Parietal lobe (tissue), 1 donor: Measurements from ENCODE around the gene CELF6. TPM values are rescaled to one million over a fixed set of nuclear protein-coding genes. Genes with fewer than 3 reads are reported as not detected.

Experiments used
- total RNA-seq: library from RNA; depleted of rRNA; stranded (reverse); fragments of >200 nt; gene quantifications from one replicate; pipeline ENCODE4 v1.2.3, GENCODE V29; 2014

Gene CELF6
- 15.7 TPM for total RNA-seq

DNA sequence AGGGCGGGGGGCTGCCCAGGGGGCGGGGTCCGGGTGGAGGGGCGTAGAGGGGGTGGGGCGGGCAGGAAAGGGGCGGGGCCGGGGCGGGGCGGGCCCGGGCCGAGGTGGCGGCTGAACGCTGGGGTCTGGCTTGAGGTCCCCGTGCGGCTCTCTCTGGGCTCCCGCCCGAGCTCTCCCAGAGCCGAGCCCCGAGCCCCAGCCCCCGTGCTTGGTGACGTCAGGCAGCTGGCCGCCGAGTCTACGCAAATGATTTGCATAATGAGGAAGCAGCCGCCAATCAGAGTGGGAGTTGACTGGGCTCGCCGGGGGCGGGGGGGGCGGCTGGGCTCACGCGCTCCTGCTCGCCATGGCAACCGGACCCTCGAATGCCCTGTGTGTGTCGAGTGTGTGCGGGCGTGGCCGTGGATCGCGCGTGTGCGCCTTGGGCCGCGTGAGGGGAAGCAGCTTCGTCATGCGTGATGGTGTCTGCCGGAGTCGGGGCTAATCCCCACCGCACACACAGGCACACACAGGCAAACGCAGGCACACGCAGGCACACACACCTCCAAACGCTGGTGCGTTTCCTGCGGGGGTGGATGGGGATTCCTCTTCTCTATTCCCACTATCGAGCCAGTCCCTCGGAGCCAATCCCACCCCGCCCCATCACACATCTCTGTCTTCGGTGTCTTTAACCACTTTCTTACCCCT lies at the start of gene CELF6:
CELF6 (minus strand) TSS at position 173 of the 687 bp plus-strand sequence. CDS start 283 bp downstream, outside the sequence.

DNA sequence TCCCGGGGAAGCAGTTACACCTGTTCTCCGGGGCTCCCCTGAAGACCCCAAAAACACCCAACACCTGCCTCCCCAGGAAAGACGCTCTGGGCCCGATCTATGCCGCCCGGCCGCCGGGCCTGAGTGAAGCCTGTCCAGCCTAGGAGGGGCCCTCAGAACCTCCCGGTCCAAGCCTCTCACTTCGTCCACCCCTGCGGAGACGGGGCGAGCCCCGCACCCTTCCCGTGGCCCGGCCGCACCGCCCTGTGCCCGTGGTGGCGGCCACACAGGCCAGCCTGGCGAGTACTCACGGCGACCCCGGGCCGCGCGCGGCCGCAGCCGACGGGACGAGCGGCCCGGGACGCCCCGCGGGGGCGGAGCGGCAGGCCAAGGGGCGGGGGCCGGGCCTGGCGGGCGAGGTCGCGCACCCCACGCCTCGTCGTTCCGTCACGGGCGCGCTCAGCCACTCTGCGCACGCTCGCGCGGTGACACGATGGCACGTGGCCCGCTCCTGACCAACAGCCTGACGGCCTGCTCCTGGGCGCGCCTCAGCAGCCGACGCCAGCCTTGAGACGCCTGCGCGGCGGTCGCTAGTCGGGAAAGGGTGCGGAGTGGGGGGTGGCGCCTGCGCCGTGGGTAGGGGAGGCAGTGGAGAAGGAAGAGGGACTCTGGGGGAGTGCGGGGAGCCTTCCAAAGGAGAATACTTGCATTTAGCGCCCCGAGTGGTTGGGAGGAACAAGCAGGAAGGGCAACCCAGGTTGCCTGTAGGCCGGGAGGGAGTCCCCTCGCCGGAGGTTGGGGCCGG lies 47.6 kb downstream of the CELF6 start, which contains the start of gene PARP6:
PARP6 (minus strand) TSS at position 342 of the 784 bp plus-strand sequence. CDS start 5,077 bp downstream, outside the sequence.

Other genes with a start within 250 kb of the CELF6 start
- 204 TPM for gene MYO9A, start 202.0 kb downstream of the CELF6 start, total RNA-seq
- 5.6 TPM for gene SENP8, start 201.8 kb downstream of the CELF6 start, total RNA-seq
- gene GRAMD2A, start 122.4 kb downstream of the CELF6 start, total RNA-seq, result 0.94 TPM
- gene PKM, start 89.0 kb downstream of the CELF6 start, total RNA-seq, result 306 TPM
- 102 TPM for gene PARP6, start 47.6 kb downstream of the CELF6 start, total RNA-seq
- 60.4 TPM for gene HEXA, start 55.9 kb upstream of the CELF6 start, total RNA-seq
- gene TMEM202, start 78.1 kb upstream of the CELF6 start, total RNA-seq, result not detected
- 83.3 TPM for gene ARIH1, start 154.2 kb upstream of the CELF6 start, total RNA-seq